HG02678 (cell line): ENCODE data around the gene RTL9.

Source experiments
- ATAC-seq: cut with Tn5 transposase; IDR thresholded peaks from one replicate; pipeline ENCODE4 v1.9.1; 2021; ENCODE audit warnings: mild to moderate bottlenecking, moderate library complexity; ENCODE audit not compliant: unreplicated experiment

The RTL9 gene

GRCh38 chrX:110341189-110342035 is 17.2 kb upstream of the RTL9 start:
- ATAC-seq: peak; percentile 74

- no peak for ATAC-seq
Measured at GRCh38 chrX:110346681-110347080, 12.0 kb upstream of the RTL9 start.

GRCh38 chrX:110359273-110359672 is 625 bp downstream of the RTL9 start:
- no peak for ATAC-seq

- ATAC-seq: no peak
Measured at GRCh38 chrX:110363244-110363643, 4.6 kb downstream of the RTL9 start.

GRCh38 chrX:110373310-110373709 is 14.7 kb downstream of the RTL9 start:
- ATAC-seq: no peak

- ATAC-seq: no peak
Measured at GRCh38 chrX:110374559-110374958, 15.9 kb downstream of the RTL9 start.

GRCh38 chrX:110381216-110381615 is 22.6 kb downstream of the RTL9 start:
- no peak for ATAC-seq

- no peak for ATAC-seq
Measured at GRCh38 chrX:110383414-110383813, 24.8 kb downstream of the RTL9 start.

- ATAC-seq: no peak
Measured at GRCh38 chrX:110384490-110384889, 25.8 kb downstream of the RTL9 start.

GRCh38 chrX:110389570-110389969 is 30.9 kb downstream of the RTL9 start:
- no peak for ATAC-seq

- ATAC-seq: no peak
Measured at GRCh38 chrX:110391086-110391485, 32.4 kb downstream of the RTL9 start.

- no peak for ATAC-seq
Measured at GRCh38 chrX:110394651-110395050, 36.0 kb downstream of the RTL9 start.

GRCh38 chrX:110395877-110396276 is 37.2 kb downstream of the RTL9 start:
- ATAC-seq: no peak

GRCh38 chrX:110396735-110397134 is 38.1 kb downstream of the RTL9 start:
- no peak for ATAC-seq

- ATAC-seq: no peak
Measured at GRCh38 chrX:110397339-110397738, 38.7 kb downstream of the RTL9 start.

GRCh38 chrX:110397904-110398303 is 39.3 kb downstream of the RTL9 start:
- ATAC-seq: no peak

GRCh38 chrX:110399497-110399896 is 40.8 kb downstream of the RTL9 start:
- no peak for ATAC-seq

- no peak for ATAC-seq
Measured at GRCh38 chrX:110399966-110400365, 41.3 kb downstream of the RTL9 start.

GRCh38 chrX:110401135-110401534 is 42.5 kb downstream of the RTL9 start:
- ATAC-seq: no peak

- ATAC-seq: no peak
Measured at GRCh38 chrX:110402091-110402849, 43.6 kb downstream of the RTL9 start.

GRCh38 chrX:110402850-110403221 is 44.2 kb downstream of the RTL9 start:
- ATAC-seq: no peak
